Hindlimb muscle (tissue), 1 donor: Measurements from ENCODE around the gene LMO7. TPM values are rescaled to one million over a fixed set of nuclear protein-coding genes. Genes with fewer than 3 reads are reported as not detected.
A peak's percentile ranks its signal among the peaks of the same experiment; 100 is the strongest.
"Not testable (repeated sequence)": the region's sequence is repeated elsewhere in the genome, so short reads cannot be mapped to it uniquely, and the experiment has no call there.

Experiments
- DNase-seq: peaks from one replicate; pipeline ENCODE4 v3.0.0-alpha.2; 2013
- polyA plus RNA-seq: library from polyadenylated mRNA; unstranded; fragments of 120-200 nt; gene quantifications from one replicate; pipeline ENCODE4 v1.2.1, GENCODE V29; 2013; ENCODE audit not compliant: insufficient read length

LMO7 gene
- polyA plus RNA-seq, 1 donor = 200 TPM

DNA sequence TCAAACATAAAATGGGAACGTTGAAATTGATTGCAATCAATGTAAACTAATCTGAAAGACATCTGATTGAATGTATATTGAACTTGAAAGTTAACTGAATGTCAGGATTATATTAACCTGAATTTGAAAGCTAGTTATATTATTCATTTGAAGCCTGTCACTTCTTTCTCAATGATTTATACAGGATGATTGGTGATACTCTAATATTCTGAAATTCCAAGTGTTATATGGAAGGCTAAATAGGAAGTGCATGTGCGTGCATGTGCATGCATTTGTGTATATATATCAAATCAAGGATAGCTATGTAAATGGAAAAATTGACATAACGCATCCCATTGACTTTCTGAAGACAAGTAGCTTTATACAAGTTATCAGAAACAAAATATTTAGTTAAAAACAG is 143.3 kb downstream of the LMO7 start:
- no peak for DNase-seq

DNA sequence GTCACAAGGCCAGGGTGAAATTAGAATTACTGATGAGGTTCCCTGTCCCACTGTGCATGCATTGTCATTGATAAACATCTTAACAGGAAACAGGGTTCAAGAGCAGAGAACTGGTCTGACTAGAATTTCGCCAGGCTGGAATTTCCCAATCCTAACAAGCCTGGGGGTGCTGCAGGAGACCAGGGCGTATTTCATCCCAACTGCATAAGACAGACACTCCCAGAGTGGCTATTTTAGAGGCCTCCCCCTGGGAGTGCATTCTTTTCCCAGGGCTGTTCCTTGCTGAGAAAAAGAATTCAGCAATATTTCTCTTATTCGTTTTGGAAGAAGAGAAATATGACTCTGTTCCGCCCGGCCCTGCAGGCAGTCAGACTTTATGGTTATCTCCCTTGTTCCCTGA is 144.0 kb downstream of the LMO7 start:
- not testable (repeated sequence) for DNase-seq

DNA sequence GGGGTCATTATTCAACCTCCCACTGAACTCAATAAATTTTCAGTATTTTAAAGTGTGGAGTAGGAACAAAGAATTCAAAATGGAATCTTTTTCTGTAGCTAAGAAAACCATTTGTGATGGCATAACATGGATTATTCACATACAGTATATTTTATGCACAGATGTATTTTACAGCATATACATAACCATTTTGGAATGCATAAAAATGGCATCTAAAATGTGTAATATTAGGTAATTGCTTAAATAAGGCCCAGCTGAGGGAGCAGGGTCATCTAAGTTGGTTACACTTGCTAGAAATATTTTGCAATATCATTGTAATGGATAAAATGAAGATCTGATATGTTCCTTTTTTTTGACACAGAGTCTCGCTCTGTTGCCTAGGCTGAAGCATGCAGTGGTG is 146.9 kb downstream of the LMO7 start:
- DNase-seq = no peak

- no peak for DNase-seq
Measured at GRCh38 chr13:75784003-75784402, 147.9 kb downstream of the LMO7 start.

DNA sequence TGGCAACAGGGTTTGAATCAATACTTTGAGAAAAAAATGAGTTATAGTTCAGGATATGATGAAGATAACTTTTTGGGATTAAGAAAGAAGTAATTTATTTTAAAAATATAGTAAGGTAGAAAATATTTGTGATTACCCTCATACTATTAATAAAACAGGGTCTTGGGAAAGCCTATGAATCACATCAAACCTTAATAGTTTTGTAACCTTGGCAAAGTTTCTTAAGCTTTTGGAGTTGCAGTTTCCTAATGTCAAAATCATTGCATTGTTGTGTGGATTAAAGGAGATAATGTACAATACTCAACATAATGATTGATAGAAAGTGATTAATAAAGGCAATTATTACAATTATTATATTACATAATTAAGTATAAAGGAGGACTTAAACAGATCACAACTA is 149.0 kb downstream of the LMO7 start:
- DNase-seq = no peak

DNA sequence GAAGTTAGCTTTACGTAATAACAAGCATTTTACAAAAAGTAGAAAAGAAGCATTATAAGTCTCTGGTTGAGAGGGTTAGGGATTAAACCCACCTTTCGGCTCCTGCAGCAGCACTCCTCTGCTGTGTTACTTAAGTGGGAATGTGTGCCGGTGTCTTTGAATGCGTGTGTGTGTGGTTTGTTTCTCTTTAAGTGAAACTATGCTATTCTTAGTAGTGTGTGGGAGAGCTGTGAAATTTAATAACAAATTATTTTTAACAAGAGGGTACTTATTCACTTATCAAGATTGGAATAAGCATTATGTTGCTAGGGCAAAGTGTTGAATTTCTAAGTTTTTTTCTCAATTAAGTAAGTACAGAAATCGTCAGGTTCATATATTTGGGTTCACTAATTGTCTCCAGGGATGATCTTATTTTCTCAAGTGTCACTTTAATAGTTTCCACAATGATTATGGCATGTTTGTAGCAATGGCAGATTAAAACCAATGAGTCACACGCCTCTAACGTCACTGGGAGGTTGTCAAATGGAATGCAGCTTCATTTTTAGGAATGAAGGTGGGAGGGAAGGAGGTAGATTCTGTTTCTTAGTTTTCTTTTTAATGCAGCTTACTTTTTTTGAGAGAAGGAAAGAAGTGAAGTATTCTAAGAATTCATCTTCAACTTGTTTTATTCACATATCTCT is 151.3 kb downstream of the LMO7 start:
- no peak for DNase-seq

DNA sequence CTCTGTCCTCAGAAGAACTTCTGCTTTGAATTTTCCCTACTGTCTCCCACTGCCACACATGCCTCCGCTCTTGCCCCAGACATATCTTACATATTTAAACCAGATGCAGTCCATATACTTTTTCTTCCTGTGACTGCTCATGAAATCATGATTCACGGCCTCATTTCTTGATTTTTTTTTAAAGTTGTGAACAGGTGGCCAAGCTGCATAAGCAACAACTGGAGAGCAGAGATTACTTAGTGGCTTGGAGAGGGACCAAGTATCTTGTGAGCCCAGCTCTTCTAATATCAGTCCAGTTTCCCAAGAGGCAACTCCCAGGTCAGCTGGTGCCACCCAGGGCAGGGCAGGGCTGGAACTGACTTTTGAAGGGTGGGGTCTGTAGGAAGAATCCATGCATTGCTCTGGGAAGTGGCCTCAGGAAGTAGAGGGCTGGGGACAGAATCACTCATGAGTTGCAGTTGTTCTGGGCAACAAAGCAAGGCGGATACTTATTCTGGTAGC is 152.4 kb downstream of the LMO7 start:
- peak; percentile 15 for DNase-seq

DNA sequence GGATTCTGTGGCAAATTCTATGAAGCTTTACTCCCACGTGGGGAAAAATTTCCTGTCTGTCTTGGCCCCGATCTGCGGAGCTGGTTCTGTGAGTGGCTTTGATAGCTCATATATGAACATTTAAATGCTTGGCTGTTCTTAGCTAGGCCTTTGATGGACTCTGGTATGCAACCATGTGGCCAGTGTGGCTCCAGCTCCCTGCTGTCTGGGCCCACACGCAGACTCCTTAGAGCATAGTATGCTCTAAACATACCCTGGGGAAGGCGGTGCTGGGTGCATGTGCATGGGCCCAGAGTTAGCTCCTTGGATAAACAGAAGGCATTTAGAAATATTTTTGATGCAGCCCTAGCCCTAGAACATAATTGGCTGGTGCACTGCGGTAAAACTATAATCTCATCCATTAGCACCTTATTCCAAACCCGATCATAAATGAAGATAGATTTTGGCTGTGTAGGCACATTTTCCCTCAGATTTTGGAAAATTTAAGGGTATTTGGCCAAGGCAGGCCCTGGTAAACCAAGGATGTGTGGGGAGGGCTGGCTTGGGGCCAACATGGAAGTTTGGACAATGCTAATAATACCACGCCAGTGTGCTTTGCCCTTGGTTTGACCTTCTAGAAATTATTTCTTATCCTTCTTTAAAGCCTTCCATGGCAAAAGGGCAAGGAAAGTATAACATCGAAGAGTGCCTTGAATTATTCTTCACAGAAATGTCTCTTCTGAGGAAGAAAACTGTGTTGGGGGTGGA is 153.5 kb downstream of the LMO7 start:
- no peak for DNase-seq

DNA sequence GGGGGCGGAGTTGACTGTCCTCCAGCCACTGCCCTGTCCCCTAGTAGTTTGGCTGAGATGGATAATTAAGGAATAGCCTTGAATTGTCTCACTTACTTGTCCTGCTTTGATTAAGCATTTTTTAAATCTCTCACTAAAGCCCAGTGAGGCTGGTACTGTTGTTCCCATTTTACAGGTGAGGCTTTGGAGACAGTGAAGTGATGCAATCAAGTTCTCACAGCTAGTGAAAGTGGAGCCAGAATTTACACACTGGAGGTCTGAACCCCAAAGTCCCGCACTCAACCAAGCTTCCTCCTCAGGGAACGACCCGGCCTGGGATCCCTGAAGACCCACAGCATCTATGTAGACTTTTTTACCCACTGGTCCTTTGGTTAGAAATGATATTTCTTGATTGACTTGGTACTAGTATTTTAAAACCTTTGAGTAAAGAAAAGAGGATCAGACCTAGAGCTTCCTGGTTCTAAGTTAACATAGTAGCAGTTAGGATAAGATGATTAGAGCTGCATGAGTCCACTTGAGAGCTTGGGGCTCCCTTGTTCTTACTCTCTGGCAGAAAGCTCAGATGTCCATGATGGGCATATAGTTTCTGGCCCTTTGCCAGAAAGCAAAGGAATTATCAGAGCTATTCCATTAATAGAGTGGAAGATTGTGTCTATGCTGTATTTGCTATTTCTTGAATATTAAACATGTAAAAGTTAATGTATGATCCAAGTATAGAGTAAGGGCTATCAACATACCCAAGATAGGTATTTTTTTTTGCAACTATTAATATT is 154.3 kb downstream of the LMO7 start:
- DNase-seq = no peak

DNA sequence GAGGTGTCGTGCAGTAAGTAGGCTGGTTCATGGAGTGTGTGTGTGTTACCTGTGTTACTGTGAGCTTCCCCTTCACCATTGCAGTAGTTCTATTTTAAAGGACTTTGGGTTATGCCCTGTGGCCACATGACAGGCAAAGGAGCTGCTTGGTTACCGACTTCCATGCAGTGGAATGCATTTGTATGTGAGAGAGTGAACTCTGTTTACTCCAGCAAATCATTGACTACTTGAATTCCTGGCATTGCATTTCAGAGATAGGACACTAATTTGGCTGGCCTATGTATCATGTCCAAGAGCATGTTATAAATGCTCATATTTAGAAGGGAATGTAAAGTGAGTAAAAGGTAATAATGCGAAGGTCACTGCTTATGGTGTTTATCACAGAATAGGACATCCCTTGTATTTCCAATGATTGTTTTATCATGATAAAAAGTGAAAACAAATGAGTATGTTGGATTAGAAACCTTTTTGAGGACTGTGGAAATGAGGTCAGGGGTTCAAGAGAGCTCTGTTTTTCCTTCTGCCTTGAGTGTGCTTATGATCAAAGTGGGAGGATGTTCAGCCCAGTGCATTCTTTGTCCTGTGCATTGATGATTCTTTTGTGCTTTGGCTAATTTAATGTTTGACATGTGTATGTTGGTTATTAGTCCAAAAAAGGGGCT is 156.5 kb downstream of the LMO7 start:
- DNase-seq = no peak

DNA sequence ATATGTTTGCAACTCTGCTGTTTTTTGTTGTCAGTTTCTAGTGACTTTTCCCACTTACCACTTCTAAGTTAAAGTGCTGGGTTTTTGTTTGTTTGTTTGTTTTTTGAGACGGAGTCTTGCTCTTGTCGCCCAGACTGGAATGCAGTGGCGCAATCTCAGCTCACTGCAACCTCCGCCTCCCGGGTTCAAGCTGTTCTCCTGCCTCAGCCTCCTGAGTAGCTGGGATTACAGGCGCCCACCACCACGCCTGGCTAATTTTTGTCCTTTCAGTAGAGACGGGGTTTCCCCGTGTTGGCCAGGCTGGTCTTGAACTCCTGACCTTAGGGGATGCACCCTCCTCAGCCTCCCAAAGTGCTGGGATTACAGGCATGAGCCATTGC is 157.0 kb downstream of the LMO7 start:
- not testable (repeated sequence) for DNase-seq

DNA sequence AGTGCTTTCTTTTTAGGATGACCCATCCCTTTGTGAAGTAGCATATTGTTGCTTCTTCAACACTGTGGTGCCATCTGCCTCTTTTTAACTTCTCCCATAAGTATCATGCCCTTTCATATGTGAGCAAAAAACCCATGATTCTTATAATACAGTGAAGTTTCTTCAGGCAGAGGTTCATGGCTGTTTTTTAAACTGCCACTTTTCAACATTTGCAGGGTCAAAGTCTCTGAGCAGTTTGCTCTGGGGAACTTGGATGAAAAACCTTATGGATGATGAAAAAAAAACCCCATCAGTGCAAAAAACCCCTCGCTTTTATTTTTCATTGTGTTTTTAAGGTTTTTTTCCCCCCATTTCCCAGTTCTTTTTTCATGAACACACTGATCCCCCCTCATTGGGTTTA is 158.5 kb downstream of the LMO7 start:
- no peak for DNase-seq

- no peak for DNase-seq
Measured at GRCh38 chr13:75795274-75795673, 159.1 kb downstream of the LMO7 start.

- no peak for DNase-seq
Measured at GRCh38 chr13:75796825-75797224, 160.7 kb downstream of the LMO7 start.

GRCh38 chr13:75797239-75797638 is 161.1 kb downstream of the LMO7 start:
- no peak for DNase-seq

GRCh38 chr13:75797719-75798118 is 161.6 kb downstream of the LMO7 start:
- no peak for DNase-seq

DNA sequence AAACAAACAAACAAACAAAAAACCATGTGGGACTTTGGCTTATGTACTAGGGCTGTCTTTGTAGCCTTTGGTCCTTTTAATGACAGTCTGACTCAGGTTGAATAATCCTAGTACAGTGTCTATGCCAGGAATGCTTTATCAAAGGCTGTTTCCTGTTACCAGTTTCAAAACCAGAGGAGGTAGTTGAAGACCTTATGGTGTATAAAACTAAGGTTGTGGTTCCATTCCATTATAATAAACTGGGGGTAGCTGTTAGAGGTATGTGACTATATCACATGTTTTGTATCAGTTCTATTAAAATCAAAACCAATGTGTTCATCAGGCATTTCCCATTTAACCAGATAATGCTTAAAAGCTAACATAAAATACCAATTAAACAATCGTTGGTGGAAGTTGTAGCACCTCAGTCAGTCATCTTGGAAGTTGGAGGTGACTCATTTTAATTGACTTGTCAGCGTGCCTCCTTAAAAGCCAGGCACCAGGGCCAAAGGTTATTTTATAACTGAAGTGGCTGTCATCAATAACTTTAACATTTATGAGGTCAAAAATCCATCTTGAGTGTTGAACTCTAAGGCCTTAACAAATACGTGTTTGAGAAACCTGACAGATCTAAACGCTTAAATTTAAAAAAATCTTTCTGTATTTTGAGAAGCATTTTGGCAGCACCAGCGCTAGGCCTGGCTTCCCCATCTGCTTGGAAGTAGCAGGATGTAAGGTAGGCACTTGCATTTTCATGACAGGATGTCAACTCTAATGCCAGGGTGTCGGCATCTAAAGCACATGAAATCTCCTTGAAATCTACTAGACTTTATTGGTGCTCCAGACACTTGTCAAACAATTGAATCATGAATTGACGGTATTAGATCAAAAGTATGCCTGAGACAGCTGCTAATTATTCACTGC is 162.5 kb downstream of the LMO7 start:
- no peak for DNase-seq

DNA sequence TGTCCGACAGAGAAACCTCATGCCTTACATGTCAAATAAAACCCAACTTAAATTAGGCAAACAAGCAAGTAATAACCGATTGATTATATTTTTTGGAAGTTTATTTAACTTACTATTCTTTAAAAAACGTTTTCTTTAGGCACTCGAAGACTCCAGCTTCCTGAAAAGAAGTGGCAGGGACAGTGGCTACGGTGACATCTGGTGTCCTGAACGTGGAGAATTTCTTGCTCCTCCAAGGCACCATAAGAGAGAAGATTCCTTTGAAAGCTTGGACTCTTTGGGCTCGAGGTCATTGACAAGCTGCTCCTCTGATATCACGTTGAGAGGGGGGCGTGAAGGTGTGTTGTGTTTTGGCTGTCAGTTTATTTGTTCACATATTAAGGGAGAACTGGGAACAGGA is 164.4 kb downstream of the LMO7 start:
- DNase-seq = no peak

DNA sequence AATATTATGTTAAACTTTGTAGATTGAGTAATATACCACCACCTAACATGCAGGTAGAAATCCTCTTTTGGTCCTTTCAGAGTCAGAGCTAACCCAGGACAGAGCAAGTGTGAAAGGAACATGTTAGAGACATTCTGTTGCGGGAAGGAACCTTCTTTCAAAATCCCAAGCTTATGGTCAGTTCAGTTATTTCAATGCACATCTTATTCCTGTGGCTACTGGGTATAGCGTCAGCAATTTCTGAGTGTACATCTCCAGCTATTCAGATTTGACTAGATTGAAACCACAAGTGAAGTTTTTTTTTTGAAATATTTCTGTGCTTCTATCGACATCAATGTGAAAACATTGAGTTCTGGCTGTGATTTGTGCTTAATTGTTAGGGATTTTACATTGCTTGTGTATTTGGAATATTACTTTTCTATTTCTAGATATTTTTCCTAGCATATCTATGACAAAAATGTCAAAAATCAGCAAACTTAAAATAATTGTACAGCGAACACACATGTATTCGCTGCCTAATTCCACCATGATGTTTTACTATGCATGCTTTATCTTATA is 165.3 kb downstream of the LMO7 start:
- no peak for DNase-seq

- DNase-seq = no peak
Measured at GRCh38 chr13:75802161-75802560, 166.0 kb downstream of the LMO7 start.

DNA sequence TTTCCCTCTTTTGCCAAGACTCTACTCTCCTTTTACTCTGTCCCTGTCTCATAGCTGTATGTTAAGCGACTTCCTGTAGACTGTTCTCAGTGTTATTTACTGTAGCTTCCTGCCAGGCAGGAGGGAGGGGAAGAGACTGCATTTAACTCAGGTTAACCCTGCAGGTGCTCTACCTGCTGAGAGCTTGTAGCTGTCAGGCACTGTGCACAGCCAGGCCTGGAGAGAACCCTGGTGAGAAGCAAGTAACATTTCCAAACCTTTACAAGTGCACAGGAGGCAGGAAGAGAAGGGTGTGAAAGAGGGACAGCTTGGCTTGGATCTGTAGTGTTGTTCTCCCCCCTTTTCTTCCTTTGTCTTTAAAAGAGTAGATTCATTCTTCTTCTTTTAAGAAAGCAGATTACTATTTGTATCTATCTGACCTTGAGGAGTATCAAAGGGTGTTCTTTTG is 167.1 kb downstream of the LMO7 start:
- DNase-seq = no peak
